ENCODE results near the gene KLHL29. TPM values are rescaled to one million over a fixed set of nuclear protein-coding genes. Genes with fewer than 3 reads are reported as not detected.

The KLHL29 gene
- total and polyA plus RNA-seq, 2 of the 13 experiments (the other 11 are each of a cell fraction or from before 2014, with no cell fraction given), result 0.01 TPM; not detected in 1

GRCh38 chr2:23360571-23361125 lies 24.3 kb upstream of the KLHL29 start (continued):
- TF ChIP-seq HNF4A (CRISPR knock-in tag; IDR thresholded peaks at IDR 0.05) (peak; percentile 73), TEF (CRISPR knock-in tag; IDR thresholded peaks at IDR 0.05) (0 out of 2 replicates have a peak, but pooled peaks have one; percentile 30), SMARCC2 (IDR thresholded peaks at IDR 0.05) (no peak), FOXA1 (IDR thresholded peaks at IDR 0.05) (no peak), FOXA1 (CRISPR knock-in tag; IDR thresholded peaks at IDR 0.05) (no peak), ZKSCAN5 (CRISPR knock-in tag; IDR thresholded peaks at IDR 0.05) (no peak), TAF1 (CRISPR knock-in tag; IDR thresholded peaks at IDR 0.05) (no peak), NR2F6 (IDR thresholded peaks at IDR 0.05) (no peak), NR2F6 (CRISPR knock-in tag; IDR thresholded peaks at IDR 0.05) (0 out of 2 replicates have a peak, but pooled peaks have one; percentile 29), ATF2 (CRISPR knock-in tag; IDR thresholded peaks at IDR 0.05) (0 out of 2 replicates have a peak, but pooled peaks have one; percentile 28), ZSCAN9 (CRISPR knock-in tag; IDR thresholded peaks at IDR 0.05; ENCODE audit: borderline replicate concordance) (0 out of 2 replicates have a peak, but pooled peaks have one; percentile 56), BHLHE40 (IDR thresholded peaks at IDR 0.05; ENCODE audit: low read length) (peak; percentile 88), TEAD2 (CRISPR knock-in tag; IDR thresholded peaks at IDR 0.05) (peak; percentile 84), SSRP1 (CRISPR knock-in tag; IDR thresholded peaks at IDR 0.05) (no peak), ZNF800 (CRISPR knock-in tag; IDR thresholded peaks at IDR 0.05) (0 out of 2 replicates have a peak, but pooled peaks have one; percentile 31), ELK4 (CRISPR knock-in tag; IDR thresholded peaks at IDR 0.05; ENCODE audit: borderline replicate concordance) (no peak), KLF9 (CRISPR knock-in tag; IDR thresholded peaks at IDR 0.05; ENCODE audit: low read depth) (no peak)
- TF ChIP-seq, protein P1, sequence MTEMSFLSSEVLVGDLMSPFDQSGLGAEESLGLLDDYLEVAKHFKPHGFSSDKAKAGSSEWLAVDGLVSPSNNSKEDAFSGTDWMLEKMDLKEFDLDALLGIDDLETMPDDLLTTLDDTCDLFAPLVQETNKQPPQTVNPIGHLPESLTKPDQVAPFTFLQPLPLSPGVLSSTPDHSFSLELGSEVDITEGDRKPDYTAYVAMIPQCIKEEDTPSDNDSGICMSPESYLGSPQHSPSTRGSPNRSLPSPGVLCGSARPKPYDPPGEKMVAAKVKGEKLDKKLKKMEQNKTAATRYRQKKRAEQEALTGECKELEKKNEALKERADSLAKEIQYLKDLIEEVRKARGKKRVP (CRISPR knock-in tag; IDR thresholded peaks at IDR 0.05), result peak in 1 of 2 experiments; percentile 96; a peak in 2 of 4 replicates
- TF ChIP-seq, protein P2, sequence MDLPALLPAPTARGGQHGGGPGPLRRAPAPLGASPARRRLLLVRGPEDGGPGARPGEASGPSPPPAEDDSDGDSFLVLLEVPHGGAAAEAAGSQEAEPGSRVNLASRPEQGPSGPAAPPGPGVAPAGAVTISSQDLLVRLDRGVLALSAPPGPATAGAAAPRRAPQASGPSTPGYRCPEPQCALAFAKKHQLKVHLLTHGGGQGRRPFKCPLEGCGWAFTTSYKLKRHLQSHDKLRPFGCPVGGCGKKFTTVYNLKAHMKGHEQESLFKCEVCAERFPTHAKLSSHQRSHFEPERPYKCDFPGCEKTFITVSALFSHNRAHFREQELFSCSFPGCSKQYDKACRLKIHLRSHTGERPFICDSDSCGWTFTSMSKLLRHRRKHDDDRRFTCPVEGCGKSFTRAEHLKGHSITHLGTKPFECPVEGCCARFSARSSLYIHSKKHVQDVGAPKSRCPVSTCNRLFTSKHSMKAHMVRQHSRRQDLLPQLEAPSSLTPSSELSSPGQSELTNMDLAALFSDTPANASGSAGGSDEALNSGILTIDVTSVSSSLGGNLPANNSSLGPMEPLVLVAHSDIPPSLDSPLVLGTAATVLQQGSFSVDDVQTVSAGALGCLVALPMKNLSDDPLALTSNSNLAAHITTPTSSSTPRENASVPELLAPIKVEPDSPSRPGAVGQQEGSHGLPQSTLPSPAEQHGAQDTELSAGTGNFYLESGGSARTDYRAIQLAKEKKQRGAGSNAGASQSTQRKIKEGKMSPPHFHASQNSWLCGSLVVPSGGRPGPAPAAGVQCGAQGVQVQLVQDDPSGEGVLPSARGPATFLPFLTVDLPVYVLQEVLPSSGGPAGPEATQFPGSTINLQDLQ (CRISPR knock-in tag; IDR thresholded peaks at IDR 0.05), result no peak
- TF ChIP-seq, protein P3, sequence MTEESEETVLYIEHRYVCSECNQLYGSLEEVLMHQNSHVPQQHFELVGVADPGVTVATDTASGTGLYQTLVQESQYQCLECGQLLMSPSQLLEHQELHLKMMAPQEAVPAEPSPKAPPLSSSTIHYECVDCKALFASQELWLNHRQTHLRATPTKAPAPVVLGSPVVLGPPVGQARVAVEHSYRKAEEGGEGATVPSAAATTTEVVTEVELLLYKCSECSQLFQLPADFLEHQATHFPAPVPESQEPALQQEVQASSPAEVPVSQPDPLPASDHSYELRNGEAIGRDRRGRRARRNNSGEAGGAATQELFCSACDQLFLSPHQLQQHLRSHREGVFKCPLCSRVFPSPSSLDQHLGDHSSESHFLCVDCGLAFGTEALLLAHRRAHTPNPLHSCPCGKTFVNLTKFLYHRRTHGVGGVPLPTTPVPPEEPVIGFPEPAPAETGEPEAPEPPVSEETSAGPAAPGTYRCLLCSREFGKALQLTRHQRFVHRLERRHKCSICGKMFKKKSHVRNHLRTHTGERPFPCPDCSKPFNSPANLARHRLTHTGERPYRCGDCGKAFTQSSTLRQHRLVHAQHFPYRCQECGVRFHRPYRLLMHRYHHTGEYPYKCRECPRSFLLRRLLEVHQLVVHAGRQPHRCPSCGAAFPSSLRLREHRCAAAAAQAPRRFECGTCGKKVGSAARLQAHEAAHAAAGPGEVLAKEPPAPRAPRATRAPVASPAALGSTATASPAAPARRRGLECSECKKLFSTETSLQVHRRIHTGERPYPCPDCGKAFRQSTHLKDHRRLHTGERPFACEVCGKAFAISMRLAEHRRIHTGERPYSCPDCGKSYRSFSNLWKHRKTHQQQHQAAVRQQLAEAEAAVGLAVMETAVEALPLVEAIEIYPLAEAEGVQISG (CRISPR knock-in tag; IDR thresholded peaks at IDR 0.05), result peak; percentile 70

Data from HepG2 (cell line).